Measurements from ENCODE around the gene ZNF646.

ZNF646 gene

GRCh38 chr16:31080035-31080629 lies 5.9 kb downstream of the ZNF646 start:
- CTCF ChIA-PET, result interaction anchor here (1.0 to 1.4 kb wide), 2 partner anchors 63 to 126 kb away, joined by 4 read pairs; no protein-coding TSS in a partner anchor
- no peak for DNase-seq (ENCODE audit: low read depth, low spot score)
- TF ChIP-seq, protein P1, sequence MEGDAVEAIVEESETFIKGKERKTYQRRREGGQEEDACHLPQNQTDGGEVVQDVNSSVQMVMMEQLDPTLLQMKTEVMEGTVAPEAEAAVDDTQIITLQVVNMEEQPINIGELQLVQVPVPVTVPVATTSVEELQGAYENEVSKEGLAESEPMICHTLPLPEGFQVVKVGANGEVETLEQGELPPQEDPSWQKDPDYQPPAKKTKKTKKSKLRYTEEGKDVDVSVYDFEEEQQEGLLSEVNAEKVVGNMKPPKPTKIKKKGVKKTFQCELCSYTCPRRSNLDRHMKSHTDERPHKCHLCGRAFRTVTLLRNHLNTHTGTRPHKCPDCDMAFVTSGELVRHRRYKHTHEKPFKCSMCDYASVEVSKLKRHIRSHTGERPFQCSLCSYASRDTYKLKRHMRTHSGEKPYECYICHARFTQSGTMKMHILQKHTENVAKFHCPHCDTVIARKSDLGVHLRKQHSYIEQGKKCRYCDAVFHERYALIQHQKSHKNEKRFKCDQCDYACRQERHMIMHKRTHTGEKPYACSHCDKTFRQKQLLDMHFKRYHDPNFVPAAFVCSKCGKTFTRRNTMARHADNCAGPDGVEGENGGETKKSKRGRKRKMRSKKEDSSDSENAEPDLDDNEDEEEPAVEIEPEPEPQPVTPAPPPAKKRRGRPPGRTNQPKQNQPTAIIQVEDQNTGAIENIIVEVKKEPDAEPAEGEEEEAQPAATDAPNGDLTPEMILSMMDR (IDR thresholded peaks at IDR 0.05; ENCODE audit: insufficient read depth, low read length, missing control alignments), result no peak
- POLR2A ChIA-PET, result no interaction called here
- H3K4me3 ChIP-seq (ENCODE audit: low read depth, low read length), result no peak overlapping the region

GRCh38 chr16:31080756-31081419 lies 6.7 kb downstream of the ZNF646 start:
- POLR2A ChIA-PET, result no interaction called here
- DNase-seq (ENCODE audit: low read depth, low spot score), result no peak
- no peak overlapping the region for H3K4me3 ChIP-seq (ENCODE audit: low read depth, low read length)
- TF ChIP-seq, protein P1 (IDR thresholded peaks at IDR 0.05; ENCODE audit: insufficient read depth, low read length, missing control alignments), result no peak
- CTCF ChIA-PET, result interaction anchor here (1.0 kb wide), 2 partner anchors 12 to 62 kb away, joined by 3 to 4 read pairs; no protein-coding TSS in a partner anchor

DNA sequence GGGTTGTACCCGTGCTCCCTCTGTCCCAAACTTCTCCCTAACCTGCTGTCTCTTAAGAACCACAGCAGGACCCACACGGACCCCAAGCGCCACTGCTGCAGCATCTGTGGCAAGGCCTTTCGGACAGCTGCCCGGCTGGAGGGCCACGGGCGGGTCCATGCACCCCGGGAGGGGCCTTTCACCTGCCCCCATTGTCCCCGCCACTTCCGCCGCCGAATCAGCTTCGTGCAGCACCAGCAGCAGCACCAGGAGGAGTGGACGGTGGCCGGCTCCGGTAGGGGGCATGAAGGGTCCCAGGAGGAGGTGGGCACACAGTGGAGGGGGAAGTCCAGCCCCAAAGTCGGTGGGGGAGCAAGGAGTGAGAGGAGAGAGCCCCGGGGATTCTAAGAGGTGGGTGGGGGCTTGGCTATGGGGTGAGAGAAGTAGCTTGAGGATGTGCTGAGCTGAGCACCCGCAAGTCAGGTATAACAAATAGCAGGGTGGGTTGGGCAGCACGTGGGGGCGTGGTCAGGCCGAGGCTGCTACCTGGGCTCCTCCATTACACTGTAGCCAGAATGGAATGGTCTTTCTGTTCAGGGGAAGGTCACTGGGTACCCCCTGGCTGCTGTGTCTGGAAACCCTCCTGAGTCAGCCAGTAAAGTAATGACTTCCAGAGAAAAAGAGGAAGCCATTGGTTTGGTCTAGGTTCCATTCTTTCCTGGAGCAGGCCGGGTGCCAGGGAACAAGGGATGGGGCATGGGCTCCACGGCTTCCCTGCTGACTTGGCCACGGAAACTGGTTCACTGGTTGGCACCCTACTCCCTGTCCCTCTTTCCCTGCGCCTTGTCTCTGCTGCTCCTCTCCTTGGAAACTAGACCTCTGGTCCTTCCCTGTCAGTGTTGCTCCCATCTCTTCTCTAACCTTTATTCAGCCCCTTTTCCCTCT lies 7.5 kb downstream of the ZNF646 start:
- no peak overlapping the region for H3K4me3 ChIP-seq (ENCODE audit: low read depth, low read length)
- POLR2A ChIA-PET, result interaction anchor here (1.1 kb wide), 1 partner anchor 11 kb away, joined by 3 read pairs; no protein-coding TSS in a partner anchor
- no peak for DNase-seq (ENCODE audit: low read depth, low spot score)
- TF ChIP-seq, protein P1 (IDR thresholded peaks at IDR 0.05; ENCODE audit: insufficient read depth, low read length, missing control alignments), result no peak
- CTCF ChIA-PET, result interaction anchor here (1.0 to 1.8 kb wide), 2 partner anchors 11 to 96 kb away, joined by 3 to 4 read pairs; no protein-coding TSS in a partner anchor

DNA sequence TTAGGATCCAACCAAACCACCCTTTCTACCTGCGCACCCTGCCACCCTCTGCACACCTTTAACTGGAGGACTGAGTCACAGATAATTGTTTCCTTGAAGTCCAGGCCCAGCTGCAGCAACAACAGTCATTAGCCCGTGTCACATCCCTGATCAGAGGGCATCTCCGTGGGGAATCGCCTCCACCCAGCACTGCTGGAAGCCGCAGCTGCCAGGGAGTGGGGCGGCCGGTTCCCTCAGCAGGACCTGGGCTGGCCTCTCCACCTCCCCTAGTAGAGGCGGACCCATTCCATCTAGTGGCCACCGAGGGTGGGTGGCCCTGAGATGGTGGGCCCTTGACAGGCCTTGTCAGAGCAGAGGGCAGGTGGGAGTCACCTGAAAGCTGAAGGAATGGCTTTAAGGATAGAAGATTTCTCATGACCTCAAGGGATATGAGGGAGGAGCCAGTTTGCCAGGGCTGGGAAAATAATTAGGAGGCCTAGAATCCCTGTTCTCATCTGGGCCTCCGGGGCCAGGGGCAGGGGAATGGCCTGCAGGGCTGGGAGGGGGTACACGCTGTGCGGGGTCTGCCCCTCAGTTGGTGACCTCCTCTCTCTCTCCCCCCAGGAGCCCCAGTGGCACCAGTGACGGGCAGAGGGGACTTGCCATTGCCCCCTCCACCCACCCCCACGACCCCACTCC lies 8.3 kb downstream of the ZNF646 start:
- DNase-seq (ENCODE audit: low read depth, low spot score), result no peak
- POLR2A ChIA-PET, result interaction anchor here (1.1 kb wide), 1 partner anchor 10 kb away, joined by 3 read pairs; no protein-coding TSS in a partner anchor
- H3K4me3 ChIP-seq (ENCODE audit: low read depth, low read length), result no peak overlapping the region
- TF ChIP-seq, protein P1 (IDR thresholded peaks at IDR 0.05; ENCODE audit: insufficient read depth, low read length, missing control alignments), result no peak
- CTCF ChIA-PET, result interaction anchor here (1.8 kb wide), 1 partner anchor 97 kb away, joined by 4 read pairs; no protein-coding TSS in a partner anchor

GRCh38 chr16:31083081-31083480 lies 8.9 kb downstream of the ZNF646 start:
- DNase-seq (ENCODE audit: low read depth, low spot score), result no peak
- H3K4me3 ChIP-seq (ENCODE audit: low read depth, low read length), result no peak overlapping the region
- ChIA-PET POLR2A (no interaction called here), CTCF (interaction anchor here (1.8 kb wide), 1 partner anchor 97 kb away, joined by 4 read pairs; no protein-coding TSS in a partner anchor)
- TF ChIP-seq, protein P1 (IDR thresholded peaks at IDR 0.05; ENCODE audit: insufficient read depth, low read length, missing control alignments), result no peak

Measured in AG04449 (cell line).